Measurements from ENCODE around the gene ZDHHC17. TPM values are rescaled to one million over a fixed set of nuclear protein-coding genes. Genes with fewer than 3 reads are reported as not detected.

The ZDHHC17 gene
- total RNA-seq, 2 experiments from 2014 or later = 36.4 to 42.6 TPM

- ChIA-PET POLR2A (no interaction called here), CTCF (no interaction called here)
- no peak for DNase-seq
- no peak overlapping the region for H3K4me3 Mint-ChIP-seq
- no peaks in the 10 kb centered on the region for H3K9me3 Mint-ChIP-seq
- no peak overlapping the region for H3K27ac Mint-ChIP-seq
- no peaks in the 10 kb centered on the region for H3K9me3 ChIP-seq (ENCODE audit: control insufficient read depth in 1 of 2, insufficient read depth in 1 of 2, low read length in 2 of 2)
- TF ChIP-seq CTCF (IDR thresholded peaks at IDR 0.05) = no peak
- no peaks in the 10 kb centered on the region for H3K4me1 ChIP-seq (ENCODE audit: insufficient read depth, low read length)
- no peaks in the 10 kb centered on the region for H3K4me1 Mint-ChIP-seq (ENCODE audit: low read depth)
- ATAC-seq (ENCODE audit: poor library complexity) = no peak
- H3K27ac ChIP-seq (ENCODE audit: low read depth in 1 of 2, low read length in 2 of 2) = no peak overlapping the region
- no peaks in the 10 kb centered on the region for H3K36me3 Mint-ChIP-seq (ENCODE audit: low read depth)
- intact Hi-C loops (cut with DNase I, micrococcal nuclease) = no loop called here
- H3K27me3 ChIP-seq (ENCODE audit: control insufficient read depth in 1 of 2, insufficient read depth in 2 of 2, low read length in 2 of 2) = no peaks in the 10 kb centered on the region
- no peaks in the 10 kb centered on the region for H3K36me3 ChIP-seq (ENCODE audit: insufficient read depth, low read length)
- peaks cover 6% of the 10 kb centered on the region for H3K27me3 Mint-ChIP-seq
- no peak overlapping the region for H3K4me3 ChIP-seq (ENCODE audit: low read length)
These were observed 18.6 kb upstream of the ZDHHC17 start for GRCh38 chr12:76745343-76745742.

DNA sequence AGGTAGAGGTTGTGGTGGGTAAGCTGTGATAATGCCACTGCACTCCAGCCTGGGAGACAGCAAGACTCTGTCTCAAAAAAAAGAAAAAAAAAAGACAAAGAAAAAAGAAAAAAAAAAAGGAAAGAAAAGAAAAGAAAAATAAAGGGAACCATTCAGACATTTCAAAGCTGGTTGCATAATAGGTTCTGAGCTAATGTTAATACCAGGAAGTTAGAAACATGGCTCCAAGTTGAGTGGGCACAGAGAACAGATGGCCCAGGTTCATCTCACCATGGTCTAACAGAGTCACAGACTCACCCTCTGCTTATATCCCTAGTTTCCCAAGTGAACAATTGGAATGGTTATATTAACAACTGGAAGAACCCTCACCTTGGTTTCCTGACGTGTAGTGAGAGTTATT is 17.4 kb upstream of the ZDHHC17 start:
- Mint-ChIP-seq H3K4me1 (ENCODE audit: low read depth) (no peaks in the 10 kb centered on the region), H3K4me3 (no peak overlapping the region), H3K9me3 (no peaks in the 10 kb centered on the region), H3K36me3 (ENCODE audit: low read depth) (no peaks in the 10 kb centered on the region), H3K27me3 (peaks cover 6% of the 10 kb centered on the region), H3K27ac (no peak overlapping the region)
- no peak for TF ChIP-seq CTCF (IDR thresholded peaks at IDR 0.05)
- Histone ChIP-seq H3K9me3 (ENCODE audit: control insufficient read depth in 1 of 2, insufficient read depth in 1 of 2, low read length in 2 of 2) (no peaks in the 10 kb centered on the region), H3K4me1 (ENCODE audit: insufficient read depth, low read length) (no peaks in the 10 kb centered on the region), H3K36me3 (ENCODE audit: insufficient read depth, low read length) (no peaks in the 10 kb centered on the region), H3K27me3 (ENCODE audit: control insufficient read depth in 1 of 2, insufficient read depth in 2 of 2, low read length in 2 of 2) (no peaks in the 10 kb centered on the region), H3K27ac (ENCODE audit: low read depth in 1 of 2, low read length in 2 of 2) (no peak overlapping the region), H3K4me3 (ENCODE audit: low read length) (no peak overlapping the region)
- ChIA-PET CTCF (no interaction called here), POLR2A (interaction anchor here (0.6 kb wide), 1 partner anchor 123 kb away, joined by 5 read pairs; no protein-coding TSS in a partner anchor)
- ATAC-seq (ENCODE audit: poor library complexity) = no peak
- intact Hi-C loops (cut with DNase I, micrococcal nuclease) = no loop called here
- no peak for DNase-seq

GRCh38 chr12:76747245-76747644 is 16.7 kb upstream of the ZDHHC17 start:
- no peaks in the 10 kb centered on the region for H3K9me3 Mint-ChIP-seq
- ChIA-PET CTCF (no interaction called here), POLR2A (no interaction called here)
- Histone ChIP-seq H3K36me3 (ENCODE audit: insufficient read depth, low read length) (no peaks in the 10 kb centered on the region), H3K27me3 (ENCODE audit: control insufficient read depth in 1 of 2, insufficient read depth in 2 of 2, low read length in 2 of 2) (no peaks in the 10 kb centered on the region), H3K4me3 (ENCODE audit: low read length) (no peak overlapping the region), H3K4me1 (ENCODE audit: insufficient read depth, low read length) (no peaks in the 10 kb centered on the region), H3K9me3 (ENCODE audit: control insufficient read depth in 1 of 2, insufficient read depth in 1 of 2, low read length in 2 of 2) (no peaks in the 10 kb centered on the region), H3K27ac (ENCODE audit: low read depth in 1 of 2, low read length in 2 of 2) (no peak overlapping the region)
- DNase-seq = no peak
- no peaks in the 10 kb centered on the region for H3K4me1 Mint-ChIP-seq (ENCODE audit: low read depth)
- H3K27ac Mint-ChIP-seq = no peak overlapping the region
- no peak for ATAC-seq (ENCODE audit: poor library complexity)
- no peaks in the 10 kb centered on the region for H3K36me3 Mint-ChIP-seq (ENCODE audit: low read depth)
- peaks cover 6% of the 10 kb centered on the region for H3K27me3 Mint-ChIP-seq
- no peak overlapping the region for H3K4me3 Mint-ChIP-seq
- TF ChIP-seq CTCF (IDR thresholded peaks at IDR 0.05) = no peak
- intact Hi-C loops (cut with DNase I, micrococcal nuclease) = no loop called here

All from CD4-positive, alpha-beta T cell (primary cell).